Calu3 (cell line): ENCODE measurements around the gene PNPLA5. TPM values are rescaled to one million over a fixed set of nuclear protein-coding genes. Genes with fewer than 3 reads are reported as not detected.

ENCODE experiments used
- BruUV-seq: library from RNA; stranded (reverse); fragments of 400-500 nt; replicated peaks from 2 replicates; lab custom pipeline; 2021; lab: Mats Ljungman, UMichigan
- CTCF ChIA-PET: fragments of 300-600 bp; sonication (Branson Sonifier 250); formaldehyde crosslinking; loops from one replicate; lab custom pipeline; 2022; ENCODE audit warnings: antibody characterized with exemption; lab: Charles Lee
- DNase-seq: peaks from one replicate; pipeline ENCODE4 v3.0.0; 2022
- H3K27ac Mint-ChIP-seq: one replicate; pipeline ENCODE4 v1.8.0; 2022; ENCODE audit warnings: mixed read lengths; ENCODE audit not compliant: unreplicated experiment
- H3K27me3 Mint-ChIP-seq: one replicate; pipeline ENCODE4 v1.8.0; 2022; ENCODE audit warnings: mixed read lengths; ENCODE audit not compliant: unreplicated experiment
- H3K36me3 Mint-ChIP-seq: one replicate; pipeline ENCODE4 v1.8.0; 2022; ENCODE audit warnings: mild to moderate bottlenecking, moderate library complexity, mixed read lengths; ENCODE audit not compliant: insufficient read depth, unreplicated experiment
- H3K4me1 Mint-ChIP-seq: one replicate; pipeline ENCODE4 v1.8.0; 2022; ENCODE audit warnings: mild to moderate bottlenecking, low read depth, mixed read lengths; ENCODE audit not compliant: unreplicated experiment
- H3K4me3 Mint-ChIP-seq: one replicate; pipeline ENCODE4 v1.8.0; 2022; ENCODE audit warnings: mild to moderate bottlenecking, low read depth, moderate library complexity, mixed read lengths; ENCODE audit not compliant: unreplicated experiment
- H3K9me3 Mint-ChIP-seq: one replicate; pipeline ENCODE4 v1.8.0; 2022; ENCODE audit warnings: low read depth, mixed read lengths; ENCODE audit not compliant: unreplicated experiment
- CTCF ChIP-seq: fragments of 200-600 bp; IDR thresholded peaks from one replicate; pipeline ENCODE4 v1.8.0; 2022; ENCODE audit warnings: antibody characterized with exemption; ENCODE audit not compliant: unreplicated experiment
- intact Hi-C: fragments of 100-400 bp; cut with micrococcal nuclease; formaldehyde crosslinking; loops from one replicate; pipeline ENCODE4 v1.10.0; 2022; ENCODE audit not compliant: unreplicated experiment
- total RNA-seq: library from RNA; stranded (reverse); gene quantifications from 2 replicates; pipeline ENCODE4 v1.2.3, GENCODE V29; 2022

Gene PNPLA5
- total RNA-seq, 1 experiment from 2014 or later, result not detected

- peaks cover 8% of the 10 kb centered on the region for H3K36me3 Mint-ChIP-seq
- no peak for TF ChIP-seq CTCF
- no peaks in the 10 kb centered on the region for H3K27me3 Mint-ChIP-seq
- no peak for DNase-seq
- H3K4me3 Mint-ChIP-seq, result no peak overlapping the region
- intact Hi-C loops, result no loop called here
- no peaks in the 10 kb centered on the region for H3K4me1 Mint-ChIP-seq
- no TSS peak for BruUV-seq
- no peak overlapping the region for H3K27ac Mint-ChIP-seq
- CTCF ChIA-PET, result no interaction called here
- peaks cover 5% of the 10 kb centered on the region for H3K9me3 Mint-ChIP-seq
Observed at GRCh38 chr22:43857367-43857766, 34.4 kb downstream of the PNPLA5 start.

DNA sequence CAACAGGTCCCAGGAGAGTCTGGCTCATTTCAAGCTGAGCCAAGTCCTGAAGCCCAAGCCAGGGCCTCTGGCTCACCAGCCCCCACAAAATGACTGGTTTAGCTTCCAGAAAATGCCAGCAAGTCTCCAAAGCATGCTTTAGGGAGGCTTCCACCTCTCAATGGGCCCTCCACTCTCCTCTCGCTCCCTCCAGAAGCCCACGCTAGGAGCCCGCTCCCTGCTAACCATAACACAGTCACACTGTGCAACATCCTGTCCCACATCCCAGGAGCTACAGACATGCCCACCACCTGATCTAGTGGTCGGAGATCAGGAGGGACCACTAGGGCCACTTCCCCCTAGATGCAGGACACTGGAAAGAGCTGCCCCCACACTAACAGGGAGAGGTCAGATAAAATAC lies 36.4 kb downstream of the PNPLA5 start:
- H3K27ac Mint-ChIP-seq, result no peak overlapping the region
- H3K9me3 Mint-ChIP-seq, result peaks cover 5% of the 10 kb centered on the region
- no peaks in the 10 kb centered on the region for H3K27me3 Mint-ChIP-seq
- intact Hi-C loops, result no loop called here
- no peak for TF ChIP-seq CTCF
- CTCF ChIA-PET, result no interaction called here
- BruUV-seq, result no TSS peak
- H3K4me3 Mint-ChIP-seq, result no peak overlapping the region
- H3K36me3 Mint-ChIP-seq, result no peaks in the 10 kb centered on the region
- H3K4me1 Mint-ChIP-seq, result no peaks in the 10 kb centered on the region
- no peak for DNase-seq

DNA sequence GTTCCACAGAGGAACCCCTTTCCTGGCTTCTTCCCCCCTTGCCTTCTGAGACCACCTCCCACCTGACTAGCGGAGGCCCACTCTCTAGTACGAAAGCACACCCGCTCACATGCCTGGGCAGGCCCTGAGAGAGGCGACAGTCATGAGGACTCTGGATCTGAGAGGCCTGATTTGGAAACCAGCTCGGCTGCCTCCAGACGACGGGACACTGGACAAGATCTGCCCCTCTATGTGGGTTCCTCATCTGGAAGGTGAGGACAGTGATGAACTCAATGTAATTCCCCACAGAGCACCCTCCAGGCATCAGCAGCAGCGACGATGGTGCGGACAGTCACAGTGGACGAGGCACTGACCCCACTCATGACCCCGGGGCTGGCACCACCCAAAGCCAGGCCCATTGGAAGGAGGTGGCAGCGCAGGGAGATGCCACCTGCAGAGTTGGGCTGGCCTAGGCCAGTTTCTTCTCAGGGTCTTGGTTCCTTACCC lies 37.0 kb downstream of the PNPLA5 start:
- CTCF ChIA-PET, result no interaction called here
- H3K4me1 Mint-ChIP-seq, result no peaks in the 10 kb centered on the region
- no peaks in the 10 kb centered on the region for H3K27me3 Mint-ChIP-seq
- no peaks in the 10 kb centered on the region for H3K36me3 Mint-ChIP-seq
- no TSS peak for BruUV-seq
- no peak overlapping the region for H3K4me3 Mint-ChIP-seq
- no peak overlapping the region for H3K27ac Mint-ChIP-seq
- intact Hi-C loops, result no loop called here
- no peak for TF ChIP-seq CTCF
- H3K9me3 Mint-ChIP-seq, result peaks cover 5% of the 10 kb centered on the region
- no peak for DNase-seq

- DNase-seq, result no peak
- CTCF ChIA-PET, result no interaction called here
- BruUV-seq, result no TSS peak
- intact Hi-C loops, result no loop called here
- no peak for TF ChIP-seq CTCF
- no peaks in the 10 kb centered on the region for H3K4me1 Mint-ChIP-seq
- peaks cover 5% of the 10 kb centered on the region for H3K9me3 Mint-ChIP-seq
- H3K27ac Mint-ChIP-seq, result no peak overlapping the region
- H3K36me3 Mint-ChIP-seq, result no peaks in the 10 kb centered on the region
- no peak overlapping the region for H3K4me3 Mint-ChIP-seq
- no peaks in the 10 kb centered on the region for H3K27me3 Mint-ChIP-seq
Observed at GRCh38 chr22:43854121-43854785, 37.6 kb downstream of the PNPLA5 start.
